Bronchial epithelial cell (primary cell): ENCODE results near the gene RXRB. TPM values are rescaled to one million over a fixed set of nuclear protein-coding genes. Genes with fewer than 3 reads are reported as not detected.
A peak's percentile ranks its signal among the peaks of the same experiment; 100 is the strongest.

Source experiments
- DNase-seq: peaks from one replicate; pipeline ENCODE4 v3.0.0-alpha.2; 2010; ENCODE audit warnings: low read depth
- FAIRE-seq: peaks from 2 replicates; lab custom pipeline; 2011; peaks lifted over from hg19 to GRCh38; lab: Jason Lieb, UNC
- H3K27me3 ChIP-seq: 2 replicates; pipeline ENCODE4 v1.5.1; 2011; ENCODE audit warnings: low read length; ENCODE audit not compliant: control insufficient read depth, insufficient read depth
- H3K36me3 ChIP-seq: 2 replicates; pipeline ENCODE4 v1.5.1; 2011; ENCODE audit warnings: low read length; ENCODE audit not compliant: control insufficient read depth, insufficient read depth
- H3K4me3 ChIP-seq: 2 replicates; pipeline ENCODE4 v1.5.1; 2011; ENCODE audit warnings: mild to moderate bottlenecking, low read depth, low read length, control low read depth
- CTCF ChIP-seq: IDR thresholded peaks from 2 replicates; pipeline ENCODE4 v1.5.1; 2011; ENCODE audit warnings: mild to moderate bottlenecking, moderate library complexity, low read length, control low read depth, inconsistent platforms; ENCODE audit not compliant: insufficient read depth, severe bottlenecking
- total RNA-seq: library from RNA; depleted of rRNA; stranded (reverse); fragments of >200 nt; gene quantifications from 2 replicates; pipeline ENCODE4 v1.2.1, GENCODE V29; 2014

RXRB gene
- total RNA-seq, 1 donor from 2014 or later, result 15.3 TPM

GRCh38 chr6:33205191-33206026 lies 4.9 kb upstream of the RXRB start:
- TF ChIP-seq CTCF, result peak; percentile 16
- DNase-seq, result peak; percentile 82
- peaks cover 17% of the 10 kb centered on the region for H3K36me3 ChIP-seq
- peak overlapping the region; percentile 92 for H3K4me3 ChIP-seq
- no peaks in the 10 kb centered on the region for H3K27me3 ChIP-seq
- no peak for FAIRE-seq

DNA sequence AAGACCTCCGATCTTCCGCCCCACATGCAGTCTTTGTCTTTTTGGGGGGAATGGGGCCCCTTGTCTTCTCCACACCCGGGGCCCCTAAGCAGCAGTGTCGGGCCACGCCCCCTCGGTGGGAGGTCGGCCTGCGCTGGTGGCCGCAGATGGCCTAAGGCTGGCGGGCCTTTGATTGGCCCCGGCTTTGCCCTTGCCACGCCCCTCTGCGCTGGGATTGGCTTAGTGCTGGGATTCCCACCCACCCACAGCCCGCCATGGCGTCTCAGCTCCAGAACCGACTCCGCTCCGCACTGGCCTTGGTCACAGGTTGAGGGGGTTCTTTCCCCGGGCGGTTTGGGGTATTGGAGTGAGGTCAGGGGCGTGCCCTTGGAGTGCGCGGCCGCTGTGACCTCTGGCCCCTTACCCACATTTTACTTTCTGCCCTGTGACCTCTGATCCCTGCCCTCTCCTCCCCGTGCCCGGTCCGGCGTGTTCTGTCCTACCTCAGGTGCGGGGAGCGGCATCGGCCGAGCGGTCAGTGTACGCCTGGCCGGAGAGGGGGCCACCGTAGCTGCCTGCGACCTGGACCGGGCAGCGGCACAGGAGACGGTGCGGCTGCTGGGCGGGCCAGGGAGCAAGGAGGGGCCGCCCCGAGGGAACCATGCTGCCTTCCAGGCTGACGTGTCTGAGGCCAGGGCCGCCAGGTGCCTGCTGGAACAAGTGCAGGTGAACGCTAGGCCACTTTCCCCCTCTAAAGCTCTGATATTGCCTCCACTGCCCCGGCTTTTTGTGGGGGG lies 4.1 kb upstream of the RXRB start, which contains the start of gene HSD17B8:
HSD17B8 (plus strand) TSS at position 241 of the 776 bp plus-strand sequence; CDS start at position 255, 14 bp downstream.
- FAIRE-seq (no peak), DNase-seq (peak; percentile 82)
- TF ChIP-seq CTCF, result no peak
- H3K4me3 ChIP-seq, result peak within 1 kb of the TSS; percentile 92
- peaks cover 13% of the 10 kb centered on the region for H3K36me3 ChIP-seq
- no peaks in the 10 kb centered on the region for H3K27me3 ChIP-seq

DNA sequence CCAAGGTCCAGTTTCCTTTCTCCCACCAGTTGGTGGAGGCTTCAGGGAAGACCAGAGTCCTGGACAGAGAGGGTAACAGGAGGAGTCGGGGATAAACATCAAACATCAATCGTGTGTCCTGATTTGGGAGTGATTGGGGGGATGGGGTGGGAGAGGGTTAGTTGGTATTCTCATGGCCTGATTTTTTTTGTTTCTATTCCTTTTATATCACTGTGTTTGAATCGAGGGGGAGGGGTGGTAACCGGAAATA lies 3.6 kb upstream of the RXRB start:
- Histone ChIP-seq H3K4me3 (peak overlapping the region; percentile 92), H3K36me3 (peaks cover 13% of the 10 kb centered on the region), H3K27me3 (no peaks in the 10 kb centered on the region)
- TF ChIP-seq CTCF, result no peak
- FAIRE-seq (no peak), DNase-seq (no peak)

DNA sequence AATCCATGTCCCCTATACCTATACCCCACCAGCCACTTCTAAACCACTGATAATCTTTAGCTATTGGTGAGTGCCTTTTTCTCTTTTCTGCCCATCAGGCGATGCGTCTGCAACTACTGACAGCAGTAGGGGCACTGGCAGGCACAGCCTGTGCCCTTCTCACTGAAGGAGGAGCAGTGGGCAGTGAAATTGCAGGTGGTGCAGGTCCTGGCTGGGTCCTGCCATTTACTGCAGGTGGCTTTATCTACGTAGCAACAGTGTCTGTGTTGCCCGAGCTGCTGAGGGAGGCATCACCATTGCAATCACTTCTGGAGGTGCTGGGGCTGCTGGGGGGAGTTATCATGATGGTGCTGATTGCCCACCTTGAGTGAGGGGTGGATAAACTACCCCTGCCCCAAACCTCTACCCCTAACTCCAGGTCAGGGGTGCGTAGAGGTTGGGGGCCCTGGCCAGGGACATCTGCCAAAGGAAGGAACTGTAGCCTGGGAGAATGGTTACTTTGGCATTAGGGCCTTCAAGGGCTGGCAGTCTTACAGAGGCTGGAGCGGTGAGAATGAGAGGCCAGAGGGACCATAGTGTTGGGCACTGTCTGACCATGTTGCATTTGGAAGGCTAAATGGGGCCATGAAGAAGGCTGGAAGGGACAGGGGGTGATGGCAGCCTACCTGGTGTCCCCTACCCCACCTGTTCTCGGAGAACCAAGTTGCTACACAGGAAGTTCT lies 3.1 kb upstream of the RXRB start:
- H3K4me3 ChIP-seq, result no peak overlapping the region
- TF ChIP-seq CTCF, result no peak
- H3K36me3 ChIP-seq, result peaks cover 13% of the 10 kb centered on the region
- DNase-seq (no peak), FAIRE-seq (no peak)
- no peaks in the 10 kb centered on the region for H3K27me3 ChIP-seq

DNA sequence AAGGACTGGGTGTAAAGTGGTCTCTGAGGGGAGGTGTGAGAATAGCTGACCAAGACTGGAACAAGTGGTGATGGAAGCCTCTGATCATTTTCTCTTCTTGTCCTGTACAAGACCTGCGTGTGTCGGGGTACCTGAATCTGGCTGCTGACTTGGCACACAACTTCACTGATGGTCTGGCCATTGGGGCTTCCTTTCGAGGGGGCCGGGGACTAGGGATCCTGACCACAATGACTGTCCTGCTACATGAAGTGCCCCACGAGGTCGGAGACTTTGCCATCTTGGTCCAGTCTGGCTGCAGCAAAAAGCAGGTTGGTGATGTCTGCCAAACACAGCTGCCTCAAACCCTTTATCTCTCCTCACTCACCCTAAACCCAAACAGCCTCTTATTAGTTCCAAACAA lies 2.3 kb upstream of the RXRB start:
- peaks cover 13% of the 10 kb centered on the region for H3K36me3 ChIP-seq
- no peaks in the 10 kb centered on the region for H3K27me3 ChIP-seq
- TF ChIP-seq CTCF, result no peak
- no peak for DNase-seq
- FAIRE-seq, result no peak
- no peak overlapping the region for H3K4me3 ChIP-seq
